GM12801 (cell line): ENCODE results near the gene RNF220.

Experiments
- CTCF ChIP-seq: IDR thresholded peaks from one replicate; pipeline ENCODE4 v1.5.1; 2011; ENCODE audit warnings: control low read depth; ENCODE audit not compliant: insufficient read length; ENCODE audit errors: extremely low read depth

Gene RNF220

GRCh38 chr1:44546403-44547053, 141.5 kb downstream of the RNF220 start:
- no peak for TF ChIP-seq CTCF

DNA sequence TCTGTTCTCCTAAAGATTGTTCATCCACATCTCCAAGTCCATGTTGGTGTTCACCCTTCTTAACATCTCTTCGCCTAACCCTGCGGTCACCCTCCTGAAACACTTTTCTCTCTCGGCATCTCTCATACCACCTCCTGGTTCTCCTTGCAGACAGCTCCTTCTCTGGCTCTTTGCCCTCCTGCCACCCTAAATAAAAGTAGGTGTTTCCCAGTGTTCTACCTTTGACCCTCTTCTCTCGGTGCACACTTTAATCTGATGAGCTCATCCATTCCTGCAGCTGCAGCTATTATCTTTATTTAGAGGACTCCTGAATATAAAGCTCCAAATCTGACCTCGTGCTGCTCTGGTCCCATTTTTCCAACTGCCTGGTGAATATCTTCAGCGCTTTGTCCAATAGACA, 142.3 kb downstream of the RNF220 start:
- TF ChIP-seq CTCF = no peak

- TF ChIP-seq CTCF = no peak
Measured at GRCh38 chr1:44547837-44548236, 142.8 kb downstream of the RNF220 start.

- no peak for TF ChIP-seq CTCF
Measured at GRCh38 chr1:44549510-44549909, 144.5 kb downstream of the RNF220 start.

DNA sequence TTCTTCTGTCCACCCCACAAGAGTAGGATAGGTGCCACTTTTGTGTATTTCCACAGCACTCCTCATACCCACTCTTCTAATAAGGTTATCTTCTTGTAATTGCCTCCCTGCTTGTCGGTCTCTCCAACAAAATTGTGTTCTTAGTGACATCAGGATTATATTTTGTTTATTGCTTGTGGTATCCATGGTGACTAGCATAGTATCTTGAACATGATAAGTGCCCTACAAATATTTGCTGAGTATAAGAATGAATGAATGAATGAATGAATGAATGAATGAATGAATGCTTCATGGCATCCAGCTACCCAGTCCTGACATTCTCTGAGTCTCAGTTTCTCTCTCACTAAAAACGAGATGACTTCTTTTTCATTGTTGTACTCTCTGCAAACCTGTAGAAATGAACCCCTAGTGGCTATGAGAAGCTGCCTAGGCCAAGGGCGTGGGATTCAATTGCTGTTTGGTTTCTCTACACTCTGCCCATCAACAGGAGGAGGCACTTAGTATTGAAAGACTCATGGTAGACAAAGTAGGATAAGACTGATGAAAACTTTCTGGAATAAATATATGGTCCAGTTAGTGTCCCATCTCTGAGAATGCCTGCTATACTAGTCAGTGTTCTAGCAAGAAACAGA, 148.2 kb downstream of the RNF220 start:
- TF ChIP-seq CTCF = no peak

- no peak for TF ChIP-seq CTCF
Measured at GRCh38 chr1:44553771-44554170, 148.7 kb downstream of the RNF220 start.

DNA sequence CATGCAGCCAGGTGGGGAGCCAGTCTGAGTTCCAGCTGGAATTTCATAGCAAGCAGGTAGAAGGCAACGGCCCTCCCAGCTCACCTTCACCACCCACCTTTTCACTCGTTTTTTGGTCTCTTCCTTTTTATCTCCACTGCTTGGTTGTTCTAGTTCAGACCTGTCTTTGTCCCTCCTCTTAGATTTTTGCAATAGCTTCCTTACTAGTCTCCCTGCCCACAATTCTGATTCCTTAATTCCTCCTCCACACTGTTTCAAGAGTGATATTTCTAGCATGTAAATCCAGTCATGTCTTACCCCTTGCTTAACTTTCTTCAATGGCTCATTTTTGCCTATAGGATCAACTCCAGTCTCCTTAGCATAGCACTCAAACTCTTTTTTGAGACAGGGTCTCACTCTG, 149.7 kb downstream of the RNF220 start:
- TF ChIP-seq CTCF = no peak
